ENCODE results near the gene MAP2K3.

The MAP2K3 gene

DNA sequence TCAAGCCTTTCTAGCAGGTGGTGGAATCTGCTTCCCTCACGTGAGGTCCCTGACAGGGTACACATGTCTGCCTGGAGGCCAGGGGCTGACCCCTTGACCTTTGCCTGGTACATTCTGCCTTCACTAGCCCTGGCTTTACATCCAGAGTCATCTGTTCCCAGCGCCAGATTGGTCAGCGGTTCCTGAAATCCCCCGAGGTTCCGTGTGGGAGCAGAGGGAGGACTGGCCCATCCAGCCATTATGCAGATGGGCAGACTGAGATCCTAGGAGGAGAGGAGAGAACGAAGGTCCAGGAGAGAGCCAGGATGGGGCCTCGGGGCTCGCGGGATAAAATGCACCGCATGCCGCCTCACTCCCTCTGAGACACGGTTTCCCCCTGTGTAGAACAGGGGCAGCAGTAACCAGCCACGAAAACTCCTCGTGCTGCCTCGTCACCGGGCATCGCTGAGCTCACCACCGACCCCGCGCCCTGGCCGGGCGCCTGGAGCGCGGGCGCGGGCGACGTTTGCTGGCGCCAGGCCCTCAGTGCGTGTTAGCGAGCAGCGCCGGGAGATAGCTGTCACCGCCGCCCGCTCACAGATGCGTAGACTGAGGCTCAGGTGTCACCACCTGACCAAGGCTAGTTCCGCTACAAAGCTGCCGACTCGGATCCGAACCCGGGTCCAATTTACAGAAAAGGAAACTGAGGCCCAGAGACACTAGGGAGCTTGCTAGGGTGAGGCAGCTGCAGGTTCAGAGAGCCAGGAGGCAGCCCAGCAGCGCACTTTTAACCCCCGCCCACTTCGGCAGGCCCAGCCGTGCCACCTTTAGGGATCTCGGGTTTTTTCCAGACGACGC lies 811 bp upstream of the MAP2K3 start:
- DNase-seq: no peak

DNA sequence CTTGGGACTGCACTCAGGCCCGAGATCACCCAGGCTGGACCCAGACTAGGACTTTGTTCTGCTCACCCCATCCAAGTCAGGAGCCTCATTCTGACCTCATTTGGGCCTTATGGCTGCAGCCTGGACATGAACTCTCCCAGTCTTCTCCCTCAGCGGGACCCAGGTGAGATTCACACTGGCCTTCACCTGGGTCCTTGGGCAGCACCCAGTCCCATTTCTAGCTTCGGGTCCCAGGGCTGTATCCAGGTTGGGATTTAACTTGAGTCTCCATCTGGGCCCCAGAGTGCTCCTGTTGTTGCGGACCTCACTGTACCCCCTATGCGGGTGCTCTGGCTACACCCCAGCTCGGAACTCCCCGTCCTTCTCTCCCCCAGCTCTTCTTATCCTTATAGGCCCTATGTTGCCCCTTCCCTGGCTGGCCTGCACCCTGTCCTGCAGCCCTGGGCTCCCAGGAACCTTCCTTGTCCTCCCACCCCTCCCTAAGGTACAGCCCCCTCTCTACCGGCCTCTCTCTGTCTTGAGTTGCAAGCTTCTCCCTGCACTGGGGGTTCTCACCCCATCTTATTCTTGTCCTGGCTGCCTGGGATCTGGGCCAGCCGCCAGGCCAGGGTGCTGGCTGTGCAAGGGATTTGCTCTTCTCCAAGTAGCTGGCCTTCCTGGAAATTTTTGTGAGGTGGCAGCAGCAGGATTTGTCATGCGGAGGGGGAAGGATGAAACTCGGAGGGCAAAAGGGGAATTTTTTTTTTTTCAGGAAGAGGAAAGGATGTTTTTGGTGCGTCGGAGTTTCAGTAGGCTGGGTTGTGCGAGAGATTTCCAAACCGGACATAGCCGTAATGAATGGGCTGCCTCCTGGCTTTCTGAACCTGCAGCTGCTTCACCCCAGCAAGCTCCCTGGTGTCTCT lies 904 bp downstream of the MAP2K3 start:
- DNase-seq: peak; percentile 68

DNA sequence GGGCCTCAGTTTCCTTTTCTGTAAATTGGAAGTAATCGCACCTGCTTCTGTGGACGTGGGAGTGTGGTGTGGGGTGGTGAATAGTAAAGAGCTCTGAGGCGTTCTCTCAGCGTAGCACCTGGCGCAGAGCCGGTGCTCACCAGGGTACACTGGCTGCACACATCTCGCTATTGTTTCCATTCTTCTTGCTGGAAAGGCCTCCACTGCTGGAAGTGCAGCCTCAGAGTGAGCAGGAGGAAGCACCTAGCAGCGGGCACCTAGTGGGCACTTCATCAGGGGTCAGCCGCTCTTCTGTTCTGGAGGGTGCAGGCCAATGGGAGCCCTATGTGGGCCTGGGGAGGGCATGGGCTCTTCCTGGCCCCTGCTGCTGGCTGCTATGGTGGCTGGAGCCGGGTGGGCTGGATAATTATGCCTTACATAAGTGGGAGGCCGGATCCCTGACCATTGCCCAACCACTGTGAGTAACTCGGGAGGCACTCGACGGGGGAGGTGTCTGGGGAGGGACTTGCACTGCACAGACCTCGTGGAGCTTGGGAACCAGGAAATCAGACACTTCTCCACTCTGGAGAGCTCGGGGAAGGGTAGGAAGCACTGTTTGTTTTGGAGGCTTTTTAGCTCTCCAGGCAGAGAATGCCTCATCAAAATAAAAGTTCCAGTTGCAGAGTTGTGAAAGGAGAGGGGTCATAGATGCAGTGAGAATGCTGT lies 1.7 kb downstream of the MAP2K3 start:
- DNase-seq: peak; percentile 98

DNA sequence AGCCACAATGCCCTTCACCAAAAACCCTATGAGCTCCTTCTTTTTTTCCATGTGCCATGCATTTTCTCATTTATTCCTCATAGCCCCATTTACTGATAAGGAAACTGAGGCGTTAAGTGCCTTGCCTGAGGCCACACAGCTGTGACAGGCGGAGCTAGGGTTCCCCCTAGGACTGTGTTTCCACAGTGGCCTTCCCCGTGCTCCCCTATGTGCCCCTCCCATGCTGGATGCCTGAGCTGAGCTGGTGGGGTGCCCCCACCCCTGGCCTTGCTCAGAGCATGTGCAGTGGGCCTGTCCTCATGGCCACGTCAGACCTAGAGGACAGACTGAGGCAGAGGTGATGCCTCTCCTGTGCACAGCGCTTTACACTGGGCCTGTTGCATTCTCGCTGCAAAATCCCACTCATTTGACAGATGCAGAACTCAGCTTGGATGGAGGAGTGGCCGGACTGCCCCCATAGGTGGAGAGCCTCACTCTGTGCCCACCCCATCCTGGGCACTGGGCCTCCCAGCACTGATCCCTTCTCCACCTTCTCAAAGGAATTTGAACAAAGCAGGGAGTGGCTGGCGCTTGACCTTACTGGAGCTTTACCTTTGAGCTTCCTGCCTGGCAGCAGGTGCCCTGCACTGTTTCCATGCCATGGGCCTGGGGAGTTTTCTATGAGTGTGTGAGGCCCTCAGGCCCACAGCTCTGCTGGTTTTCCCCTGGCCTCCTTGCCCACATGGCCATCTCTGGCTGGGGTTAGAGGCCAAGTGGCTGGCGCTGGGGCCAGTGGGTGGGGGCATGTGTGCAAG lies 2.6 kb downstream of the MAP2K3 start:
- no peak for DNase-seq

DNA sequence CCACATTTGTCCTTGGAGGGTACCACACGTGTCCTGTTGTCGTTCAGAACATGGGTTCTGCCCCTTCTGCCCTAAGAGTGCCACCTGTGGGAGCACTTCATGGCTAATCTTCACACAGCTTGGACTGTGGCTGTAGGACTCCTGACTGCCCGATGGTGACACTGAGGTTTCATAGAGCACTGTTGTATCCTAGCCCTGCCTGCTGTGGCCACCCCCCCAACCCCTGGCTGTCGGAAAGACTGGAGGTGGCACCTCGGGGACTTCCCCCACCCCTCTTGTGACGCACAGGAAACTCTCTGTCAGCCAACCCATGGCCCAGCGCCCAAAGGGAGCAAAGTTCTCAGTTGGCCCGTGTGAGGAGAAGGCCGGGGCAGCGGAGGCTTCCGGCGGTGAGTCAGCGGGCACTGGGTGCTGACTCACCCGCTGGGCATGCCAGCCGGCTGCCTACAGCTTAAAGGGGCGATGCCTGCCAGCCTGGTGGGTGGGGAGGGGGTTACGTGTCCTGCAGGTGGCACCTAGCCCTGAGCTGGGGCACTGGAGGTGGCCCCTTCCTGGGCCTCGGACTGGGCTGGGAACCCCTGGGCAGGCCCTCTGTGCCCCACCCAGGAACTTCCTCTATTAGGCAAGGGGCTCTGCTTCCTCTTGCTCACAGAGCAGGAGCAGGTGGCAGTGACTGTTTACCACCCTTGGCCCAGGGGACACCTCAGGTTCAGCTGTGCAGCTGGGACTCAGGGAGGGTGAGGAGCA lies 3.4 kb downstream of the MAP2K3 start:
- DNase-seq: peak; percentile 90

DNA sequence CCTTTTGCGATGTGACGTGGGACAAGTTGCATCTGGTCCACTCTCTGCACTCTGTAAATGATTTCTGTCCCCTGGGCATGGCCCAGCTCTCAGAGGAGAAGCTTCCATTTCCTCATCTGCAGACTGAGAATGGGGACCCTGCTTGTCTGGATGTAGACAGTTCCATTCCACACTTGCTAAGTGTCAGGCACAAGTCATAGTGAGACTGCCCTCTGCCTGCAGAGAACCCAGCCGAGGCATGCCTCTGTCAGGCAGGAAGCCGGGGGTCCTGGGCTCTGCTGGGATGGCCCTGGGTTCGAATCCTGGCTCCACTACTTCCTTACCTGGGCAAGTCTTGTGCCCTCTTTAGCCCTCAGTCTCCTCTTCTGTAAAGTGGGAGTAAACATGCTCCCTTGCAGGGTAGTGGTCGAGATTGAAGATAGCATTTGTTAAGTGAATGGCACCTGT lies 4.1 kb downstream of the MAP2K3 start:
- no peak for DNase-seq

DNA sequence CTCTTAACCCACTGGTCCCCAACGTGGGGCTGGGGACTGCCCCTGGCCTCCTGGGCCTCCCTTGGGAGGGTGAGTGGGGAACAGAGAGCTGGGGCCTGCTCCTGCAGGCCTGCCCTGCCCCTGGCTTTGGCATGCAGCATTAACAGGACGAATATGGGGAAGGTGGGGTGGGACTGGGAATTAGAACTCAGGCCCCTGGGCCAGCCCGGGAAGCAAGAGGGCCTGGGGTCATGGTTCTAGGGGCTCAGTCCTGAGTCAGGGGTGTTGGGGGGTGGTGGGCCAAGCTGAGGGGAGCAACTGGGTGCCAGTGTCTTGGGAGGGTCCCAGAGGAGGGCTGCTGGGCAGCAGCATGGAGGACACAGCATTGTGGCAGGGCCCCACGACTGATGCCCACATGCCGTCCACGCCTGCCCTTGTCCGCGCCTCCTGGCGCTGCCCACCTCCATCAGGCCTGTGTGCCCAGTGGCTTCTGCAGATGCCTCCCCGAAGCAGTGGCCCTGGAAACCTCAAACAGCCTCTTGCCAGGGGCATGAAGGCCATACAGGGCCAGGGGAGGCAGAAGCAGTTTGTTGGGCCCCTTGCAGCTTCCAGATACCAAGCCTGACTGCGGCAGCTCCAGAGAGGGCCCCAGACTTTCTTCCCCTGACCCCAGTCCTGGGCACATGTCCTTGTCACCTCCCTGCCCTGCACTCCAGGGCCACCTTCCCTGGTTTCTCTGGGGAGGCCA lies 4.8 kb downstream of the MAP2K3 start:
- no peak for DNase-seq

DNA sequence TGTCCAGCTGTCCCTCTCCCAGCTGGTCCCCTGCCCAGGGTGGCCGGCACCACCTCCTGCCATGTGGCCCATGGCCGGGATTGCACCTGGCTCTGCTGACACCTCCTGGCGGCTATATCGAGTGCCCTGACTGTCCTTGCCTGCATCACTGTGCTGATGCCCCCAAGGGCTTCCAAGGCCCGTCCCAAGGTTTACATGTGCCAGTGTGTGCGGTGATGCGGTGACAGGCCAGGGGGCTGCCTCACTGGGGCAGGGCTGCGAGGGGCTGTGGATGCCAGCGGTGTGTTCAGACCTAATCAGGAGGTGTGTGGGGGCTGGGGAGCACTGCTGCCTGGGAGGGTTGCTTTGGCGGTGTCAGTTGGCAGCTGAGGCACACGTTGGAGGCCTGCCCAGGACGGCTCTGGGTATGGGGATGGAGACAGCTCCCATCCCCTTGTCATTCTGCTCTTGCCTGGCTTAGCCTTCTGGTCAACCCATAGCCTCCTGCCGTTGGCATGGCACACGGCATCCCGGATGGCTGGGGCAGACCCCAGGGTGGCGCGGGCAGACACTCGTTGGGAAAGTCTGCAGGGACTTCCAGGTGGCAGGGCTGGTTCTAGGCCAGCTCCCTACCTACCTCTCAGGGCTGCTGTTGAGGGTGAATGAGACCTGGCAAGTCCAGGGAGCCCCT lies 5.5 kb downstream of the MAP2K3 start:
- no peak for DNase-seq

DNA sequence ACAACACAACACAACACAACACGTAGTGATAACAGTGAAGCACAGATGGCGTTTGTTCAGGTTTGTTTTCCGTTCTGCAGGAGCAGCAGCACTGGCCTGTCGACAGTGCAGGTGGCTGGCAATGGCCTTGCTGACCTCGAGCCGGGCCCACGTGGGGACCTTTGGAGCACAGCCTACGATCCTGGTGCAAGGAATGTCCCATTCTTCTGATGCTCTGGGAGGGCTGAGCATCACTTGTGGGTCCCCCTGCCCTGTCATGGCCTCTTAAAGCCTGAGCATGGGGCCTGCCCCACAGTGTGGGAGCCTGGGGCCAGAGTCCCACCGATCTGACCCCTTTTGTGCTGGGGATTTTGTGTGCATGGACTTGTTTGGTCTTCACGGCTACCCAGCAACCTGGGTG lies 6.8 kb downstream of the MAP2K3 start:
- DNase-seq: no peak

DNA sequence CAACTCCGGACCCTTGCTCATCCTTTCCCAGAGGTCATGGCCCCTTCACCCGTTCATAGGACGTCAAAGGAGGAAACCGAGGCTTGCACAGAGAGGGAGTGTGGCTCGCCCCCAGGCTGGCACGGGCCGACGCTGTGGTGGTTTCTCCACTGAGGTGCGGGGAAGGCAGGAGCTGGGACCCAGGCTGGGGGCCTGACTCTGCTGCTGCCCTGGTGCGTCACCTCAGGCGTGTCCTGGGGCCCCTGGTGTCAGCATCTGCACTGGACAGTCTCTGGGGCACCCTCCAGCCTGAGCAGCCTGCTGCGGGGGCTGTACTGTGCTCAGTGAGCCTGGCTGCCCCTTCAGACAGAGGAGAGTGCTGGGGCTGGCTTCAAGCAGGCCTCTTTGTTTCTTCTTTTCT lies 7.4 kb downstream of the MAP2K3 start:
- DNase-seq: no peak

DNA sequence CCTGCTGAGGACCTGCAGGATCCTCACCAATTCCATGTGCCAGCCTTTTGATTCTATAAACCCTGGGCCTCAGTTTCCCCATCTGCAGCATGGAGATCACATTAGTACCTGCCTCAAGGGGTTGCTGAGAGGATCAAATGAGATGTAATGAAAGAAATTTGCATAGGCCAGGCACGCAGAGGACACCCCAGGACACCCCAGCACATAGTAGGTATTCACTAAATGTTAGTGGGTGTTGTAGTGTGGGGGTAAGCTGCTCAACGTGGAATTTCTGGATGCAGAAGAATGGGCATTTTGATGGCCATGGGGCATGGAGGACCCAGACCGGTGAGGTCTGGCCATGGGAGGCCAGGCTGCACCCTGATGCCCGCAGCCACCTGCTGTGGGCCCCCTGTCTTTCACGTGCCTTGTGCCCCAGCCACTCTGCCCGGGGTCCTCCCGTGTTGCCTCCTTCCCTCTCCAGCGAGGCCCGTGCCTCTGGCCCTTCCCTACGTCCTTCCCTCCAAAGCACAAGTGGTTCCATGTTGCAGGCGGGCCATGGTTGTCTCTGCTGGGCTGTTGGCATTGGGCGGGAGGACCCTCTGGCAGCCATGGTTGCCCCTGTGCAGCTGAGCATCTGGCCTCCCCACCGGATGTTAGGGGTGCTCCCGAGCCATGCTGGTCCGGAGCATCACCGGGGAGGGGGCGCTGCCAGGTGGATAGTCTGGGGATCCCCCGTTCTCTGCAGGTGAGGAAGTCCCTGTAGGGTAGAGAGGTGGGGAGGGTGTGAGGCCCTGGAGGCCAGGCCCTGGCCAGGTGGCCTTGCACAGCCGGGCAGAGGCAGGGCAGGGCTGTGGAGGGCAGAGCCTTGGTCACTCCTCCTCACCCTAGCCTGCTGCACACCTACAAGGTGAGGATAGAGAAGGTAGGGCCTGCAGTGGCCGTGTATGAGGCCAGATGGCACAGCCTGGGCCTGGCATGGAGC lies 8.6 kb downstream of the MAP2K3 start:
- no peak for DNase-seq

DNA sequence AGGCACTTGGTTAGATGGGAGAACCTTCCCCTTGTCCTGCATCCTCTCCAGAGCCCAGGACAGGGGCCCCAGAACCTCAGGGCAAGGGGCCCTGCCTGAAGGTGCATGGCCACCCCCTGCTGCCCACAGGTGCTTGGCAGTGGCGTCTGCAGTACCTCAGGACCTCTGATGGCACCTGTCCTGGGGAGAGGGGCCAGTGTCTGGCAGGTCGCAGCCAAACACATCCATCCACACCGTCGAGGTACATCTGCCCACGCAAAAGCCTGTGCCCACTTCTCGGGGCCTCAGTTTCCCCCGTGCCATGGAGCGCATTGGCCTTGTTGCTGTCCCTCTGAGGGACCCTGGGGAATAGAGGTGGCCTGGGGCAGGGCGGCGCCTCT lies 9.3 kb downstream of the MAP2K3 start:
- DNase-seq: no peak

DNA sequence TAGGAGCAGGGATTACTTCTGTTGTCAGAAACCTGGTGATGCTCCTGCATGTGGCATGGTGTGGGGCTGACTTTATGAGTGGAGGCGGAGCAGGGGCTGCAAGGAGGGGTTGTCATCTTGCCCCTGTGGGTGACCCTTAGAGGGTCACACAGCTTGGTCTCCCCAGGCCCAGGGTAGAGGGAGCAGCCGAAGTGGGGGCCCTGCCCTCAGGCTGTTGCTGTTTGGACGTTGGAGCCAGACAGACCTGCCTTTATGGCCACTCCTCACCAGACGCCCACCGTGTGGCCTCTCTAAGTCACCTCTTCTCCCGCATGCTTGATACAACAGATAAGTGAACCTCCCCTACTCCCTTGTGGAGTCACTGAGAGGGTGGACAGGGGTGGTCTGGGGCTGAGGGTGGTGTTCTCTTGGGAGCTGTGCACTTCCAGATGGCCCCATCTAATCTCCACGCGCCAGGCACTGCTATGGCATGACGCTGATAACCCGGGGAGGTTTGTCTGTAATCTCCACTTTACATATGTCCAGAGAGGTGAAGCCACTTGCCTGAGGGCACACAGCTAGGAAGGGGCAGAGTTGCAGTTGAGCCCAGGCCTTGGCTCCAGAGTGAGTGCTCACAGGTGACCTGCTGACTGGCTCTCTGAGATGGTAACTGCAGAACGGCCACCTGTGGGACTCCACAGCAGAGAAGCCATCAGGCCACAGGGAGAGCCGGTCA lies 10.0 kb downstream of the MAP2K3 start:
- DNase-seq: no peak

DNA sequence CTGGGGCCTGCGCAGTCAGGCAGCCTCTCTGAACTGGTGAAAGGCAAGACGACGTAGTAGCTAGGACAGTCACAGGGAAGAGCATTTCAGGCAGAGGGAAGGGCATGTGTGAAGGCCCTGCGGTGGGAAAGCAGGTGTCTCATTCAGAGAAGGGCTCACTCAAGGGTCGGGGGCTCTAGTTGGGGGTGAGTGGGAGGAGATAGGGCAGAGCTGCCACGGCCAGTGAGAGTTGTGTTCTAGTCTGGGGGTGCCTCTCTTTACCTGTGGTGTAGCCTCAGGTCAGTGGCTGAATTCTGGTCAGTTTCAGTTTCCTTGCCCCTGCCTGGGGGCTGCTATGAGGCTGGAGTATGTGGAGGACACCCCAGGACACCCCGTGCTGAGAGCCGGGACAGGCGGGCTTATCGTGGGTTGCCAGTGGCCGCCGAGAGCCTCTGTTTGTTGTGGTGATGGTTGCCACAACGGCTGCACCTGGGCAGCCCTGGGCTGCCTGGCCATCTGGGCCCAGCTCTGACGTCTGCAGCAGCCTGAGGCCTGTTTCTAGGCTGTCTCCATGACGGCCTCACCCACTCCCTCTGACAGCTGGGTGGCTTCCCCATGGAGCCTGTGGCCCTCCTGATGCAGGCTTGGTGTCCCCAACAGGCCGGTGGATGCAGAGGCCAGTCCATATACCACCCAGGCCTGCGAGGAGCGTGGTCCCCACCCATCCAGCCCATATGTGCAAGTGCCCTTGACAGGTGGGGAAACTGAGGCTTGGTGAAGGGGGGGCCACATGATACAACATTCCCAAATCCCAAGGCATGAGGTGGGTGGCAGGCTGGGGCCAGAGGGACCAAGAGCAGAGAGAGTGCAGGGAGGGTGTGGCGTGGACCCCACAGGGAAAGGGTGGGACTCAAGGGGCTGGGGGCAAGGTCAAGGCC lies 10.8 kb downstream of the MAP2K3 start:
- DNase-seq: no peak

DNA sequence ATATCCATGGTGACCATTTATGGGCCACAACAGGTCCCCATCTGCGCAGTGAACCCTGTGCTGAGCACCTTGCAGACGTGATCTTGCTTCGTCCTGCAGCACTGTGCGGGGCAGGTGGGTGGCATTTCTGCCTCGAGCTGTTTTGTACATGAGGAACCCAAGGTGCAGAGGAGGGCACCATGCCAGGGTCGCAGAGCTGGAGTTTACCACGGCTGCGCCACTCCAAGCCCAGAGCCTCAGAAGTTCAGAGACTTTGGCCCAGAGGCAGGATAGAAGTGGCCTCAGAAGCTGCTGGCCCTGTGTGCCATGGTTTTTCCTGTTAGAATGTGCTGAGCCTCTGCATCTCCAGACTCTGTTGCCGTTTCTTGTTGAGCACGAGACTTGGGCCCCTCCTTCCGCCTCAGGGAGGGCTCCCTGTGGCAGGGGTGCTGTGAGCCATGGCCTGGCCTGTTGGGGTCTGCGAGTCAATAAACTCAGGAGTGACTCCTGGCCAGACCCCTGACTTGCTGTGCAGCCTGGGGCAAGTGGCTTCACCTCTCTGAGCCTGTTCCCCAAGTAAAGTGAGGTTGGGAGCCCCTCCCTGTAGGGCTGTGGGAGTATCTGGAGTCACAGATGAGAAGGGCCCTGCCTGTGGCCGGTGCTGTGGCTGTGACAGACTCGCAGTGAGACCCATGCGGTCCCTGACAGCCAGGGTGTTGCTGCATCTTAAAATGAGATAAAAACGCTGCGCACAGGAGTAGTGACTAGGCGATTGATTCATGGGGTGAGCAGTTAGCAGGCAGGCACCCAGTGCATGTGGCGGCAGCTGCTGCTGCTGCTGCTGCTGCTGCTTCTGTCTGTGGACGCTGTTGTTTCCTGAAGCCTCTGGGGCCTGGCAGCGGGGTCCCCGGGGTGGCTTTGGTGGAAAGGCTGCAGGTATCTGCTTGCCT lies 11.8 kb downstream of the MAP2K3 start:
- no peak for DNase-seq

DNA sequence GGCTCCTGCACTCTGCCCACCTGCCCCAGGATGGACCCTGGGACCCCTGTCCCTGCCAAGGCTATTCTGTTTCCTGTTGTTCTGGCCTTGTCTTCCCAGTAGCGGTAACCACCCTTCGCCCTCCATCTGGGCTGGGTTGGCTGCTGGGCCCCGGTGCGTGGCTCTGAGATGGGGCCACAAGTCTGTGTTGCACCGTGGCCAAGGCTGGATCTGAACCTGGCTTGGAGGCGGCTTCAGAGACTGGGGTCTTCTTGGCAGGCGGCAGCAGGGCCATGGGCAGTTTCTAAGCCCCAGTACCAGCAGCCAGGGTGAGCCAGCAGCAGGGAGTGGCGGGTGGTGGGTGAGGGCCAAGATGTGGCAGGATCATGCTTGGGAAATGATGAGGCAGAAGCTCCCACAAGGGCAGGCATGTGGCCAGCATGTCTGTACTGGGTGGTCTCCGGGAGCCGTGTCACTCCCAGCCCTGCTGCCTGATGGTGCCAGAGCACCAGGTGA lies 12.6 kb downstream of the MAP2K3 start:
- DNase-seq: no peak

Data from HCEC 1CT (cell line).